Measurements from ENCODE around the gene GRIN2B.
A peak's percentile ranks its signal among the peaks of the same experiment; 100 is the strongest.

Gene GRIN2B

GRCh38 chr12:13981296-13981962 is at the start of gene GRIN2B:
GRIN2B (minus strand) TSS chr12:13981602; CDS start chr12:13866208, 115,394 bp downstream.
- in situ Hi-C loops (cut with MboI; ENCODE audit: low sequenced_read_pairs, unreplicated experiment): no loop called here
- peak; percentile 26 for DNase-seq (ENCODE audit: low spot score)

GRCh38 chr12:14026537-14026936 is 45.1 kb upstream of the GRIN2B start:
- no peak for TF ChIP-seq CTCF (IDR thresholded peaks at IDR 0.05; ENCODE audit: borderline replicate concordance, control extremely low read depth, extremely low read depth, insufficient read depth, missing control alignments)
- in situ Hi-C loops (cut with MboI; ENCODE audit: low sequenced_read_pairs, unreplicated experiment): no loop called here
- DNase-seq (ENCODE audit: low spot score): no peak

More at GRCh38 chr12:13981296-13981962, at the start of gene GRIN2B:
- no peak for TF ChIP-seq CTCF (IDR thresholded peaks at IDR 0.05; ENCODE audit: borderline replicate concordance, control extremely low read depth, extremely low read depth, insufficient read depth, missing control alignments)

DNA sequence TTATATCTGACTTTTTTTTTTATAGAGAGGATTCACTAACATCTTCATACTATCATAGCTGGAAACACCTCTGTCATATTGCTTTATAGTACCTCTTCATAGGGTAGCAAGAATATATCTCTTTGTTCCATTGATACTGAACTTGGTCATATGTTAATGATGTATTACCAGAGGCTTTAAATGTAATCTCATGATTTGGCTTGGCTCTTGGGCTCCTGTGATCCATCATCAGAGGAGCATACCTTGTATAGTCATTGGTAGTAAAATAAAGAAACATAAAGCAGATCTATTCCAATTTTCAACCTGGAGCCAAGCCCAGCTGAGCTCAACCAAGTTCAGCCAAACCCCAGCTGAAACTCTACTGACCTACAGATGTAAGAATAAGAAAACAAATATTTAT is 43.2 kb upstream of the GRIN2B start:
- in situ Hi-C loops (cut with MboI; ENCODE audit: low sequenced_read_pairs, unreplicated experiment): no loop called here
- DNase-seq (ENCODE audit: low spot score): no peak
- TF ChIP-seq CTCF (IDR thresholded peaks at IDR 0.05; ENCODE audit: borderline replicate concordance, control extremely low read depth, extremely low read depth, insufficient read depth, missing control alignments): no peak

- DNase-seq (ENCODE audit: low spot score): no peak
- in situ Hi-C loops (cut with MboI; ENCODE audit: low sequenced_read_pairs, unreplicated experiment): no loop called here
These were observed 36.7 kb upstream of the GRIN2B start for GRCh38 chr12:14018080-14018479.

DNA sequence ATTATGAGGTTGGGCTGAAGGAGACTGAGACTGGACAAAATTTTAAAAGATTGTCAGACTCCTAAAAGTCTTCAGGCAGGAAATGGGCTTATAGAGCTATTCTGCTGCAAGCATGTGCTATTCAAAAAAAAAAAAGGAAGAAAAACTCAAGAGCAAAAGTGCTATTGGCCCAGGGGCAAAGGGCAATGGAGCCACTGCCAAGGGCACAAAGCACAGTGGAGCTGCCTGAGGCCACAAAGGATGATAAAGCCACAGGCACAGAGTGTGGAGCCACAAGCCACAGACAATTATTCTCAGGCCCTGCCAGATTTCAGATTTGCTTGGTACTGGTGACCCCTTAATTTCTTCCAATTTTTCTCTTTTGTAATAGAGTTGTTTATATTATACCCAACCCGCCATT is 29.6 kb upstream of the GRIN2B start:
- in situ Hi-C loops (cut with MboI; ENCODE audit: low sequenced_read_pairs, unreplicated experiment): no loop called here
- no peak for DNase-seq (ENCODE audit: low spot score)
- no peak for TF ChIP-seq CTCF (IDR thresholded peaks at IDR 0.05; ENCODE audit: borderline replicate concordance, control extremely low read depth, extremely low read depth, insufficient read depth, missing control alignments)

More at GRCh38 chr12:14018080-14018479, 36.7 kb upstream of the GRIN2B start:
- no peak for TF ChIP-seq CTCF (IDR thresholded peaks at IDR 0.05; ENCODE audit: borderline replicate concordance, control extremely low read depth, extremely low read depth, insufficient read depth, missing control alignments)

DNA sequence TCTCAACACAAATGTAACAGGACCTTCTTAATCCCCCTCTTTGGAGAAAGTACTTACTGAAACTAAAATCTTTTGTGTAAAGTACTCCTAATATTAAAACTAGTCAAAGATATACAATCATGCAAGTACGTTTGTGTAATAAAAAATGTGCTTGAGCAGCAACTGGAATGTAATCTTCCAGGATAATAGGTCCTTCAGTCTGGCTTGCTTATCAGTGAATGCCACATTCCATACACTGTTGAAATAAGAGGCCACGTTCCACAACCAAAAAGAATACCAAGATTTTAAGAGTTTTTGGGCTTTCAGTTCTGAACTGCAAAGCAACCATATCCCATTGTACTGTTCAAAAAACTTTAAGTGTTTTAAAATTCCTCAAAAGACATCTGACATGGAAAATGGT is 26.2 kb upstream of the GRIN2B start:
- no peak for TF ChIP-seq CTCF (IDR thresholded peaks at IDR 0.05; ENCODE audit: borderline replicate concordance, control extremely low read depth, extremely low read depth, insufficient read depth, missing control alignments)
- in situ Hi-C loops (cut with MboI; ENCODE audit: low sequenced_read_pairs, unreplicated experiment): no loop called here
- DNase-seq (ENCODE audit: low spot score): no peak
